SK-N-SH (cell line): ENCODE measurements around the gene MAPT. TPM values are rescaled to one million over a fixed set of nuclear protein-coding genes. Genes with fewer than 3 reads are reported as not detected.

Experiments used
- CTCF ChIA-PET: fragments of 300-600, 350-600 bp; formaldehyde crosslinking; extraction: SDS; loops from one replicate; lab custom pipeline; 2021; lab: Yijun Ruan, JAX
- POLR2A ChIA-PET: fragments of 350-600 bp; sonication (Branson Sonifier 250); formaldehyde crosslinking; extraction: SDS; loops from one replicate; lab custom pipeline; 2020; ENCODE audit warnings: antibody characterized with exemption, inconsistent platforms; lab: Yijun Ruan, JAX
- DNase-seq: peaks from one replicate; pipeline ENCODE4 v3.0.0; 2012
- H2AFZ ChIP-seq: fragments of 200-600 bp; sonication (generic); 2 replicates; pipeline ENCODE4 v1.8.1; 2016; ENCODE audit warnings: antibody characterized with exemption, mild to moderate bottlenecking, low read depth
- H3F3A ChIP-seq: fragments of 200-600 bp; sonication (generic); replicated peaks from 2 replicates; pipeline ENCODE3; 2016; ENCODE audit warnings: antibody characterized with exemption, mild to moderate bottlenecking; ENCODE audit not compliant: insufficient read depth
- H3K27ac ChIP-seq, 2 experiments: fragments of 200-500 bp in 1 of 2; fragments of 200-600 bp in 1 of 2; sonication (Bioruptor generic) in 1 of 2; sonication (generic), shearing (Covaris generic) in 1 of 2; 2 replicates each; pipeline versions ENCODE4 v1.5.1 to v1.6.1; 2014 to 2016; ENCODE audit warnings: low read depth in 2 of 2, inconsistent platforms in 1 of 2, low read length in 1 of 2, mild to moderate bottlenecking in 1 of 2, mixed read lengths in 1 of 2
- H3K27me3 ChIP-seq: fragments of 200-600 bp; sonication (generic), shearing (Covaris generic); 2 replicates; pipeline ENCODE4 v1.6.1; 2016; ENCODE audit warnings: mixed run types; ENCODE audit not compliant: insufficient read depth
- H3K36me3 ChIP-seq, 2 experiments: fragments of 200-500 bp in 1 of 2; fragments of 200-600 bp in 1 of 2; sonication (Bioruptor generic) in 1 of 2; sonication (generic) in 1 of 2; replicated peaks in 1 of 2; 2 replicates each; pipeline versions ENCODE3 to v1.5.1; 2014 to 2016; ENCODE audit warnings: low read length in 1 of 2, mild to moderate bottlenecking in 1 of 2; ENCODE audit not compliant: insufficient read depth in 2 of 2, control insufficient read depth in 1 of 2
- H3K4me1 ChIP-seq, 2 experiments: fragments of 200-500 bp in 1 of 2; fragments of 200-600 bp in 1 of 2; sonication (Bioruptor generic) in 1 of 2; sonication (generic), shearing (Covaris generic) in 1 of 2; 2 replicates each; pipeline versions ENCODE4 v1.5.1 to v1.6.1; 2014 to 2016; ENCODE audit warnings: low read depth in 1 of 2, low read length in 1 of 2, mixed run types in 1 of 2; ENCODE audit not compliant: insufficient read depth in 2 of 2, control insufficient read depth in 1 of 2
- H3K4me2 ChIP-seq: fragments of 200-600 bp; sonication (generic), shearing (Covaris generic); 2 replicates; pipeline ENCODE4 v1.6.1; 2017; ENCODE audit warnings: mixed run types
- H3K4me3 ChIP-seq, 2 experiments: fragments of 200-500 bp in 1 of 2; fragments of 200-600 bp in 1 of 2; sonication (Bioruptor generic) in 1 of 2; sonication (generic), shearing (Covaris generic) in 1 of 2; 2 replicates each; pipeline versions ENCODE4 v1.5.1 to v1.8.1; 2014 to 2016; ENCODE audit warnings: low read depth in 2 of 2, inconsistent platforms in 1 of 2, low read length in 1 of 2, mild to moderate bottlenecking in 1 of 2, mixed read lengths in 1 of 2, moderate library complexity in 1 of 2
- H3K79me2 ChIP-seq: fragments of 200-600 bp; sonication (generic); 2 replicates; pipeline ENCODE4 v1.8.1; 2017; ENCODE audit warnings: mild to moderate bottlenecking; ENCODE audit not compliant: insufficient read depth
- H3K9ac ChIP-seq: fragments of 200-600 bp; sonication (generic); 2 replicates; pipeline ENCODE4 v1.6.1; 2017; ENCODE audit warnings: mixed run types
- H3K9me2 ChIP-seq: fragments of 200-600 bp; sonication (generic); 2 replicates; pipeline ENCODE4 v1.6.1; 2017; ENCODE audit warnings: mixed run types
- H3K9me3 ChIP-seq: fragments of 200-600 bp; sonication (generic); 2 replicates; pipeline ENCODE4 v1.6.1; 2017; ENCODE audit warnings: mixed run types, mild to moderate bottlenecking, moderate library complexity
- H4K20me1 ChIP-seq: fragments of 200-600 bp; sonication (generic); 2 replicates; pipeline ENCODE4 v1.6.1; 2017; ENCODE audit warnings: mild to moderate bottlenecking, mixed run types; ENCODE audit not compliant: insufficient read depth
- ELF1 ChIP-seq: IDR thresholded peaks from 2 replicates; pipeline ENCODE4 v1.4.0; 2012
- EP300 ChIP-seq, 2 experiments: IDR thresholded peaks; 2 replicates each; pipeline versions ENCODE4 v1.4.0 to v1.6.1; 2012; ENCODE audit warnings: borderline replicate concordance in 1 of 2, low read depth in 1 of 2, low read length in 1 of 2
- GATA2 ChIP-seq: sonication (generic); formaldehyde crosslinking; IDR thresholded peaks from 2 replicates; pipeline ENCODE4 v1.5.0; 2020; ENCODE audit warnings: mild to moderate bottlenecking, missing genetic modification reagents
- JUND ChIP-seq: IDR thresholded peaks from 2 replicates; pipeline ENCODE4 v1.4.0; 2012
- MEF2A ChIP-seq: IDR thresholded peaks from 2 replicates; pipeline ENCODE4 v1.4.0; 2012; ENCODE audit warnings: low read depth, borderline replicate concordance
- MXI1 ChIP-seq: IDR thresholded peaks from 2 replicates; pipeline ENCODE4 v1.6.1; 2012; ENCODE audit warnings: mild to moderate bottlenecking, low read depth, low read length, improper control_type of control experiment
- NRF1 ChIP-seq: IDR thresholded peaks from 2 replicates; pipeline ENCODE4 v1.6.1; 2012; ENCODE audit warnings: low read depth, mild to moderate bottlenecking, low read length
- RAD21 ChIP-seq: IDR thresholded peaks from 2 replicates; pipeline ENCODE4 v1.6.1; 2012; ENCODE audit warnings: mild to moderate bottlenecking, low read length
- RCOR1 ChIP-seq: fragments of 150-350 bp; IDR thresholded peaks from 2 replicates; pipeline ENCODE4 v1.6.1; 2017; ENCODE audit warnings: antibody characterized with exemption, low read length
- REST ChIP-seq: IDR thresholded peaks from 2 replicates; pipeline ENCODE4 v1.6.1; 2012; ENCODE audit warnings: mild to moderate bottlenecking, low read depth, low read length, moderate library complexity
- SMC3 ChIP-seq: IDR thresholded peaks from 2 replicates; pipeline ENCODE4 v1.6.1; 2012; ENCODE audit warnings: low read depth, low read length, improper control_type of control experiment
- TCF12 ChIP-seq: IDR thresholded peaks from 2 replicates; pipeline ENCODE4 v1.4.0; 2012
- TEAD4 ChIP-seq: IDR thresholded peaks from 2 replicates; pipeline ENCODE4 v1.4.0; 2012; ENCODE audit warnings: mild to moderate bottlenecking, borderline replicate concordance; ENCODE audit not compliant: insufficient read depth
- YY1 ChIP-seq: IDR thresholded peaks from 2 replicates; pipeline ENCODE4 v1.4.0; 2012; ENCODE audit warnings: low read depth, mild to moderate bottlenecking
- ZBTB33 ChIP-seq: IDR thresholded peaks from 2 replicates; pipeline ENCODE4 v1.4.0; 2012; ENCODE audit warnings: low read depth, borderline replicate concordance
- WGBS: methylation state at CpG from one replicate; pipeline ENCODE4 v1.1.6; 2017; ENCODE audit warnings: low lambda C conversion rate; 5-methylcytosine and 5-hydroxymethylcytosine counted together
- polyA plus RNA-seq, 3 experiments: library from polyadenylated mRNA; depleted of rRNA; stranded (reverse); fragments of >200 nt; gene quantifications; 2 replicates each; pipeline ENCODE4 v1.2.3, GENCODE V29; 2012
- TF ChIP-seq, protein P1 (sequence below): fragments of 150-350 bp; IDR thresholded peaks from 2 replicates; pipeline ENCODE4 v1.6.1; 2016; ENCODE audit warnings: mild to moderate bottlenecking, low read depth, low read length
- TF ChIP-seq, protein P2 (sequence below): fragments of 150-350 bp; IDR thresholded peaks from 2 replicates; pipeline ENCODE4 v1.6.1; 2017; ENCODE audit warnings: antibody characterized with exemption, low read length, low read depth, borderline replicate concordance
- TF ChIP-seq, protein P3 (sequence below): IDR thresholded peaks from 2 replicates; pipeline ENCODE4; 2012

Gene MAPT
- polyA plus RNA-seq, 1 of the 3 experiments (the other 2 are of a cell fraction), result 0.74 TPM

GRCh38 chr17:45844695-45845375 lies 49.5 kb upstream of the MAPT start, which contains the start of gene SPPL2C (continued):
- TF ChIP-seq ZBTB33 (no peak), SMC3 (no peak), MXI1 (no peak), EP300 (IDR thresholded peaks at IDR 0.05; ENCODE audit: borderline replicate concordance in 1 of 2, low read depth in 1 of 2, low read length in 1 of 2) (no peak), GATA2 (CRISPR knock-in tag) (no peak)
- TF ChIP-seq, protein P1, sequence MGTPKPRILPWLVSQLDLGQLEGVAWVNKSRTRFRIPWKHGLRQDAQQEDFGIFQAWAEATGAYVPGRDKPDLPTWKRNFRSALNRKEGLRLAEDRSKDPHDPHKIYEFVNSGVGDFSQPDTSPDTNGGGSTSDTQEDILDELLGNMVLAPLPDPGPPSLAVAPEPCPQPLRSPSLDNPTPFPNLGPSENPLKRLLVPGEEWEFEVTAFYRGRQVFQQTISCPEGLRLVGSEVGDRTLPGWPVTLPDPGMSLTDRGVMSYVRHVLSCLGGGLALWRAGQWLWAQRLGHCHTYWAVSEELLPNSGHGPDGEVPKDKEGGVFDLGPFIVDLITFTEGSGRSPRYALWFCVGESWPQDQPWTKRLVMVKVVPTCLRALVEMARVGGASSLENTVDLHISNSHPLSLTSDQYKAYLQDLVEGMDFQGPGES, result no peak

DNA sequence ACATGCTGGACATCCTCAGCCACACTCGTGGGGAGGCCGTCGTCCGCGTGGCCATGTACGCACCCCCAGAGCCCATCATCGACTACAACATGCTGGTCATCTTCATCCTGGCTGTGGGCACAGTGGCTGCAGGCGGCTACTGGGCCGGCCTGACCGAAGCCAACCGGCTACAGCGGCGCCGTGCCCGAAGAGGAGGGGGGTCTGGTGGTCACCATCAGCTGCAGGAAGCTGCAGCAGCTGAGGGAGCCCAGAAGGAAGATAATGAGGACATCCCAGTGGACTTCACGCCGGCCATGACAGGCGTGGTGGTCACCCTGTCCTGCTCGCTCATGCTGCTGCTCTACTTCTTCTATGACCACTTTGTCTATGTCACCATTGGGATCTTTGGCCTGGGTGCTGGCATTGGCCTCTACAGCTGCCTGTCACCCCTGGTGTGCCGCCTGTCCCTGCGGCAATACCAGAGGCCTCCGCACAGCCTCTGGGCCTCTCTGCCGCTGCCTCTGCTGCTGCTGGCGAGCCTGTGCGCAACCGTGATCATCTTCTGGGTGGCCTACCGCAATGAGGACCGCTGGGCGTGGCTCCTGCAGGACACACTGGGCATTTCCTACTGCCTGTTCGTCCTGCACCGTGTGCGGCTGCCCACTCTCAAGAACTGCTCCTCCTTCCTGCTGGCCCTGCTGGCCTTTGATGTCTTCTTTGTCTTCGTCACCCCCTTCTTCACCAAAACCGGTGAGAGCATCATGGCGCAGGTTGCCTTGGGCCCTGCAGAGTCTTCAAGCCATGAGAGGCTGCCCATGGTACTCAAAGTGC lies 48.8 kb upstream of the MAPT start:
- Histone ChIP-seq H3F3A (no peaks in the 10 kb centered on the region), H3K9me3 (no peaks in the 10 kb centered on the region), H3K9ac (no peak overlapping the region), H2AFZ (no peak overlapping the region), H3K79me2 (no peaks in the 10 kb centered on the region), H3K4me1 (peaks cover 0 to 18% of the 10 kb centered on the region in 2 experiments; a peak in 1 of 4 replicates), H3K4me2 (no peak overlapping the region), H3K36me3 (no peaks in the 10 kb centered on the region), H3K27me3 (peaks cover 9% of the 10 kb centered on the region), H3K9me2 (no peaks in the 10 kb centered on the region), H3K4me3 (no peak overlapping the region), H3K27ac (no peak overlapping the region), H4K20me1 (no peaks in the 10 kb centered on the region)
- DNase-seq, result no peak
- 73% methylated on average over 34 of the region's 35 CpGs for WGBS
- POLR2A ChIA-PET, result no interaction called here
- CTCF ChIA-PET, result interaction anchor here (1.2 to 17.2 kb wide), 3 partner anchors 14 to 62 kb away, joined by 4 to 327 read pairs (median 5); no protein-coding TSS in a partner anchor
- TF ChIP-seq, protein P2, sequence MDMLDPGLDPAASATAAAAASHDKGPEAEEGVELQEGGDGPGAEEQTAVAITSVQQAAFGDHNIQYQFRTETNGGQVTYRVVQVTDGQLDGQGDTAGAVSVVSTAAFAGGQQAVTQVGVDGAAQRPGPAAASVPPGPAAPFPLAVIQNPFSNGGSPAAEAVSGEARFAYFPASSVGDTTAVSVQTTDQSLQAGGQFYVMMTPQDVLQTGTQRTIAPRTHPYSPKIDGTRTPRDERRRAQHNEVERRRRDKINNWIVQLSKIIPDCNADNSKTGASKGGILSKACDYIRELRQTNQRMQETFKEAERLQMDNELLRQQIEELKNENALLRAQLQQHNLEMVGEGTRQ, result no peak
- TF ChIP-seq ZBTB33, result no peak
- TF ChIP-seq YY1, result no peak
- no peak for TF ChIP-seq TCF12
- no peak for TF ChIP-seq RAD21
- TF ChIP-seq ELF1, result no peak
- TF ChIP-seq TEAD4, result no peak
- no peak for TF ChIP-seq NRF1
- no peak for TF ChIP-seq REST
- no peak for TF ChIP-seq JUND
- TF ChIP-seq, protein P3, sequence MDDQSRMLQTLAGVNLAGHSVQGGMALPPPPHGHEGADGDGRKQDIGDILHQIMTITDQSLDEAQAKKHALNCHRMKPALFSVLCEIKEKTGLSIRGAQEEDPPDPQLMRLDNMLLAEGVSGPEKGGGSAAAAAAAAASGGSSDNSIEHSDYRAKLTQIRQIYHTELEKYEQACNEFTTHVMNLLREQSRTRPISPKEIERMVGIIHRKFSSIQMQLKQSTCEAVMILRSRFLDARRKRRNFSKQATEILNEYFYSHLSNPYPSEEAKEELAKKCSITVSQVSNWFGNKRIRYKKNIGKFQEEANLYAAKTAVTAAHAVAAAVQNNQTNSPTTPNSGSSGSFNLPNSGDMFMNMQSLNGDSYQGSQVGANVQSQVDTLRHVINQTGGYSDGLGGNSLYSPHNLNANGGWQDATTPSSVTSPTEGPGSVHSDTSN, result no peak
- no peak for TF ChIP-seq GATA2 (CRISPR knock-in tag)
- no peak for TF ChIP-seq MEF2A
- TF ChIP-seq RCOR1, result no peak
